ENCODE data around the gene UROD.

The UROD gene

GRCh38 chr1:45014321-45015028 is 2.4 kb downstream of the UROD start:
- Histone ChIP-seq H3K4me1 (ENCODE audit: control insufficient read depth in 5 of 5, insufficient read depth in 5 of 5, low read length in 5 of 5) (peaks cover 11 to 45% (median 42%) of the 10 kb centered on the region in 5 donors), H3K27me3 (ENCODE audit: control insufficient read depth in 5 of 5, insufficient read depth in 4 of 5, low read length in 5 of 5) (no peaks in the 10 kb centered on the region), H3K27ac (ENCODE audit: low read depth, low read length) (no peak overlapping the region), H3K4me3 (ENCODE audit: low read depth in 1 of 5, low read length in 5 of 5) (no peak overlapping the region), H3K36me3 (ENCODE audit: control insufficient read depth in 5 of 5, insufficient read depth in 5 of 5, low read length in 5 of 5) (peaks cover 4 to 23% (median 18%) of the 10 kb centered on the region in 5 donors), H3K9ac (ENCODE audit: low read length in 5 of 5) (peak overlapping the region in 1 of 5 donors; percentile 49), H3K9me3 (ENCODE audit: control insufficient read depth in 5 of 5, low read length in 5 of 5) (no peaks in the 10 kb centered on the region)

- H3K27ac ChIP-seq (ENCODE audit: low read depth, low read length), result no peak overlapping the region
Measured at GRCh38 chr1:45015683-45016082, 3.6 kb downstream of the UROD start.

GRCh38 chr1:45016090-45016697 is 4.1 kb downstream of the UROD start:
- Histone ChIP-seq H3K9ac (ENCODE audit: low read length in 5 of 5) (no peak overlapping the region), H3K36me3 (ENCODE audit: control insufficient read depth in 5 of 5, insufficient read depth in 5 of 5, low read length in 5 of 5) (peaks cover 4 to 21% (median 13%) of the 10 kb centered on the region in 5 donors), H3K27me3 (ENCODE audit: control insufficient read depth in 5 of 5, insufficient read depth in 4 of 5, low read length in 5 of 5) (no peaks in the 10 kb centered on the region), H3K9me3 (ENCODE audit: control insufficient read depth in 5 of 5, low read length in 5 of 5) (no peaks in the 10 kb centered on the region), H3K4me3 (ENCODE audit: low read depth in 1 of 5, low read length in 5 of 5) (no peak overlapping the region), H3K4me1 (ENCODE audit: control insufficient read depth in 5 of 5, insufficient read depth in 5 of 5, low read length in 5 of 5) (peaks cover 5 to 32% (median 29%) of the 10 kb centered on the region in 5 donors), H3K27ac (ENCODE audit: low read depth, low read length) (no peak overlapping the region)

More at GRCh38 chr1:45015683-45016082, 3.6 kb downstream of the UROD start:
- Histone ChIP-seq H3K27me3 (ENCODE audit: control insufficient read depth in 5 of 5, insufficient read depth in 4 of 5, low read length in 5 of 5) (no peaks in the 10 kb centered on the region), H3K4me1 (ENCODE audit: control insufficient read depth in 5 of 5, insufficient read depth in 5 of 5, low read length in 5 of 5) (peaks cover 5 to 33% (median 30%) of the 10 kb centered on the region in 5 donors), H3K9me3 (ENCODE audit: control insufficient read depth in 5 of 5, low read length in 5 of 5) (no peaks in the 10 kb centered on the region), H3K36me3 (ENCODE audit: control insufficient read depth in 5 of 5, insufficient read depth in 5 of 5, low read length in 5 of 5) (peaks cover 4 to 21% (median 13%) of the 10 kb centered on the region in 5 donors), H3K4me3 (ENCODE audit: low read depth in 1 of 5, low read length in 5 of 5) (no peak overlapping the region), H3K9ac (ENCODE audit: low read length in 5 of 5) (no peak overlapping the region)

- H3K9me3 ChIP-seq (ENCODE audit: control insufficient read depth in 5 of 5, low read length in 5 of 5), result no peaks in the 10 kb centered on the region
- H3K36me3 ChIP-seq (ENCODE audit: control insufficient read depth in 5 of 5, insufficient read depth in 5 of 5, low read length in 5 of 5), result peaks cover 4 to 21% (median 13%) of the 10 kb centered on the region in 5 donors
- H3K9ac ChIP-seq (ENCODE audit: low read length in 5 of 5), result no peak overlapping the region
- no peak overlapping the region for H3K4me3 ChIP-seq (ENCODE audit: low read depth in 1 of 5, low read length in 5 of 5)
- H3K4me1 ChIP-seq (ENCODE audit: control insufficient read depth in 5 of 5, insufficient read depth in 5 of 5, low read length in 5 of 5), result peaks cover under 1 to 26% (median 24%) of the 10 kb centered on the region in 5 donors
- no peak overlapping the region for H3K27ac ChIP-seq (ENCODE audit: low read depth, low read length)
- no peaks in the 10 kb centered on the region for H3K27me3 ChIP-seq (ENCODE audit: control insufficient read depth in 5 of 5, insufficient read depth in 4 of 5, low read length in 5 of 5)
Measured at GRCh38 chr1:45016767-45017166, 4.7 kb downstream of the UROD start.

- H3K4me3 ChIP-seq (ENCODE audit: low read depth in 1 of 5, low read length in 5 of 5), result no peak overlapping the region
- no peak overlapping the region for H3K27ac ChIP-seq (ENCODE audit: low read depth, low read length)
- H3K9ac ChIP-seq (ENCODE audit: low read length in 5 of 5), result peak overlapping the region in 1 of 5 donors; percentile 31
- H3K9me3 ChIP-seq (ENCODE audit: control insufficient read depth in 5 of 5, low read length in 5 of 5), result no peaks in the 10 kb centered on the region
- peaks cover 4 to 16% (median 13%) of the 10 kb centered on the region in 5 donors for H3K36me3 ChIP-seq (ENCODE audit: control insufficient read depth in 5 of 5, insufficient read depth in 5 of 5, low read length in 5 of 5)
- peaks cover 0 to 9% (median 7%) of the 10 kb centered on the region in 5 donors for H3K4me1 ChIP-seq (ENCODE audit: control insufficient read depth in 5 of 5, insufficient read depth in 5 of 5, low read length in 5 of 5)
- H3K27me3 ChIP-seq (ENCODE audit: control insufficient read depth in 5 of 5, insufficient read depth in 4 of 5, low read length in 5 of 5), result no peaks in the 10 kb centered on the region
Measured at GRCh38 chr1:45018599-45019230, 6.7 kb downstream of the UROD start.

GRCh38 chr1:45023663-45024062 is 11.6 kb downstream of the UROD start:
- no peak overlapping the region for H3K4me3 ChIP-seq (ENCODE audit: low read depth in 1 of 5, low read length in 5 of 5)
- H3K36me3 ChIP-seq (ENCODE audit: control insufficient read depth in 5 of 5, insufficient read depth in 5 of 5, low read length in 5 of 5), result no peaks in the 10 kb centered on the region
- H3K9me3 ChIP-seq (ENCODE audit: control insufficient read depth in 5 of 5, low read length in 5 of 5), result no peaks in the 10 kb centered on the region
- H3K9ac ChIP-seq (ENCODE audit: low read length in 5 of 5), result no peak overlapping the region
- H3K27ac ChIP-seq (ENCODE audit: low read depth, low read length), result no peak overlapping the region
- H3K27me3 ChIP-seq (ENCODE audit: control insufficient read depth in 5 of 5, insufficient read depth in 4 of 5, low read length in 5 of 5), result no peaks in the 10 kb centered on the region
- H3K4me1 ChIP-seq (ENCODE audit: control insufficient read depth in 5 of 5, insufficient read depth in 5 of 5, low read length in 5 of 5), result no peaks in the 10 kb centered on the region

- Histone ChIP-seq H3K4me1 (ENCODE audit: control insufficient read depth in 5 of 5, insufficient read depth in 5 of 5, low read length in 5 of 5) (no peaks in the 10 kb centered on the region), H3K9ac (ENCODE audit: low read length in 5 of 5) (no peak overlapping the region), H3K9me3 (ENCODE audit: control insufficient read depth in 5 of 5, low read length in 5 of 5) (no peaks in the 10 kb centered on the region), H3K27ac (ENCODE audit: low read depth, low read length) (no peak overlapping the region), H3K4me3 (ENCODE audit: low read depth in 1 of 5, low read length in 5 of 5) (no peak overlapping the region), H3K27me3 (ENCODE audit: control insufficient read depth in 5 of 5, insufficient read depth in 4 of 5, low read length in 5 of 5) (no peaks in the 10 kb centered on the region), H3K36me3 (ENCODE audit: control insufficient read depth in 5 of 5, insufficient read depth in 5 of 5, low read length in 5 of 5) (no peaks in the 10 kb centered on the region)
Measured at GRCh38 chr1:45026446-45026845, 14.4 kb downstream of the UROD start.

- Histone ChIP-seq H3K36me3 (ENCODE audit: control insufficient read depth in 5 of 5, insufficient read depth in 5 of 5, low read length in 5 of 5) (peaks cover 0 to 4% (median 0%) of the 10 kb centered on the region in 5 donors), H3K27me3 (ENCODE audit: control insufficient read depth in 5 of 5, insufficient read depth in 4 of 5, low read length in 5 of 5) (no peaks in the 10 kb centered on the region), H3K9ac (ENCODE audit: low read length in 5 of 5) (no peak overlapping the region), H3K9me3 (ENCODE audit: control insufficient read depth in 5 of 5, low read length in 5 of 5) (no peaks in the 10 kb centered on the region), H3K27ac (ENCODE audit: low read depth, low read length) (no peak overlapping the region), H3K4me1 (ENCODE audit: control insufficient read depth in 5 of 5, insufficient read depth in 5 of 5, low read length in 5 of 5) (no peaks in the 10 kb centered on the region), H3K4me3 (ENCODE audit: low read depth in 1 of 5, low read length in 5 of 5) (no peak overlapping the region)
Measured at GRCh38 chr1:45032837-45033236, 20.8 kb downstream of the UROD start.

GRCh38 chr1:45033356-45033755 is 21.3 kb downstream of the UROD start:
- Histone ChIP-seq H3K9me3 (ENCODE audit: control insufficient read depth in 5 of 5, low read length in 5 of 5) (no peaks in the 10 kb centered on the region), H3K9ac (ENCODE audit: low read length in 5 of 5) (no peak overlapping the region), H3K27ac (ENCODE audit: low read depth, low read length) (no peak overlapping the region), H3K27me3 (ENCODE audit: control insufficient read depth in 5 of 5, insufficient read depth in 4 of 5, low read length in 5 of 5) (no peaks in the 10 kb centered on the region), H3K4me3 (ENCODE audit: low read depth in 1 of 5, low read length in 5 of 5) (no peak overlapping the region), H3K36me3 (ENCODE audit: control insufficient read depth in 5 of 5, insufficient read depth in 5 of 5, low read length in 5 of 5) (peaks cover 0 to 4% (median 0%) of the 10 kb centered on the region in 5 donors), H3K4me1 (ENCODE audit: control insufficient read depth in 5 of 5, insufficient read depth in 5 of 5, low read length in 5 of 5) (no peaks in the 10 kb centered on the region)
